NCI-H524 (cell line): ENCODE results near the gene GNAS-AS1.
A peak's percentile ranks its signal among the peaks of the same experiment; 100 is the strongest.

Experiments used
- DNase-seq, 2 experiments: peaks; one replicate each; lab custom pipeline; 2025; lab: John Stamatoyannopoulos, UW

The GNAS-AS1 gene

GRCh38 chr20:58884966-58885365 lies 34.3 kb upstream of the GNAS-AS1 start:
- DNase-seq: no peak

- peak; percentile 73 to 78 for DNase-seq
These were observed 32.6 kb upstream of the GNAS-AS1 start for GRCh38 chr20:58883241-58883691.

- no peak for DNase-seq
These were observed 32.0 kb upstream of the GNAS-AS1 start for GRCh38 chr20:58882704-58883089.

- no peak for DNase-seq
These were observed 30.5 kb upstream of the GNAS-AS1 start for GRCh38 chr20:58880994-58881752.

GRCh38 chr20:58880441-58880840 lies 29.7 kb upstream of the GNAS-AS1 start:
- no peak for DNase-seq

- DNase-seq: no peak
These were observed 27.7 kb upstream of the GNAS-AS1 start for GRCh38 chr20:58878399-58878798.

- DNase-seq: no peak
These were observed 27.3 kb upstream of the GNAS-AS1 start for GRCh38 chr20:58877976-58878360.

GRCh38 chr20:58877050-58877975 lies 26.6 kb upstream of the GNAS-AS1 start:
- DNase-seq: peak in 1 of 2 experiments; percentile 60

- DNase-seq: no peak
These were observed 25.7 kb upstream of the GNAS-AS1 start for GRCh38 chr20:58876437-58876836.

- DNase-seq: no peak
These were observed 24.9 kb upstream of the GNAS-AS1 start for GRCh38 chr20:58875541-58876134.

- DNase-seq: peak; percentile 42 to 74
These were observed 24.4 kb upstream of the GNAS-AS1 start for GRCh38 chr20:58875111-58875510.

GRCh38 chr20:58874469-58874868 lies 23.8 kb upstream of the GNAS-AS1 start:
- no peak for DNase-seq

GRCh38 chr20:58871533-58872102 lies 20.9 kb upstream of the GNAS-AS1 start:
- DNase-seq: no peak

GRCh38 chr20:58870293-58871014 lies 19.8 kb upstream of the GNAS-AS1 start:
- peak; percentile 30 to 65 for DNase-seq

- no peak for DNase-seq
These were observed 19.0 kb upstream of the GNAS-AS1 start for GRCh38 chr20:58869662-58870227.

- DNase-seq: peak; percentile 27 to 60
These were observed 18.1 kb upstream of the GNAS-AS1 start for GRCh38 chr20:58868795-58869194.

GRCh38 chr20:58867211-58867610 lies 16.5 kb upstream of the GNAS-AS1 start:
- DNase-seq: no peak

- DNase-seq: no peak
These were observed 15.1 kb upstream of the GNAS-AS1 start for GRCh38 chr20:58865843-58866242.

GRCh38 chr20:58864346-58864745 lies 13.6 kb upstream of the GNAS-AS1 start:
- DNase-seq: peak in 1 of 2 experiments; percentile 30

GRCh38 chr20:58863044-58863790 lies 12.5 kb upstream of the GNAS-AS1 start:
- DNase-seq: no peak
